NCI-H146 treated with DMSO at 0.1 percent for 48 hours (cell line): ENCODE data around the gene OSBPL1A.

Experiments used
- DNase-seq: peaks from one replicate; lab custom pipeline; 2025; ENCODE audit not compliant: unreplicated experiment; lab: John Stamatoyannopoulos, UW

The OSBPL1A gene

GRCh38 chr18:24270358-24270936, 127.2 kb downstream of the OSBPL1A start:
- no peak for DNase-seq

GRCh38 chr18:24268784-24269550, 128.7 kb downstream of the OSBPL1A start:
- no peak for DNase-seq

- no peak for DNase-seq
Observed at GRCh38 chr18:24267878-24268277, 129.7 kb downstream of the OSBPL1A start.

GRCh38 chr18:24266131-24266530, 131.5 kb downstream of the OSBPL1A start:
- DNase-seq, result no peak

GRCh38 chr18:24265502-24266064, 132.0 kb downstream of the OSBPL1A start:
- DNase-seq, result no peak

GRCh38 chr18:24263050-24263449, 134.6 kb downstream of the OSBPL1A start:
- no peak for DNase-seq

- DNase-seq, result no peak
Observed at GRCh38 chr18:24262087-24262486, 135.5 kb downstream of the OSBPL1A start.

GRCh38 chr18:24259869-24260641, 137.6 kb downstream of the OSBPL1A start:
- no peak for DNase-seq

- no peak for DNase-seq
Observed at GRCh38 chr18:24254071-24254470, 143.6 kb downstream of the OSBPL1A start.

GRCh38 chr18:24249716-24250115, 147.9 kb downstream of the OSBPL1A start:
- DNase-seq, result no peak

- DNase-seq, result no peak
Observed at GRCh38 chr18:24248359-24248758, 149.3 kb downstream of the OSBPL1A start.

GRCh38 chr18:24246143-24246542, 151.5 kb downstream of the OSBPL1A start:
- no peak for DNase-seq

- DNase-seq, result no peak
Observed at GRCh38 chr18:24244698-24245097, 152.9 kb downstream of the OSBPL1A start.

- DNase-seq, result no peak
Observed at GRCh38 chr18:24243677-24244076, 153.9 kb downstream of the OSBPL1A start.

GRCh38 chr18:24239341-24239740, 158.3 kb downstream of the OSBPL1A start:
- DNase-seq, result no peak

GRCh38 chr18:24238387-24238786, 159.2 kb downstream of the OSBPL1A start:
- no peak for DNase-seq

- no peak for DNase-seq
Observed at GRCh38 chr18:24234850-24235418, 162.7 kb downstream of the OSBPL1A start.

- DNase-seq, result no peak
Observed at GRCh38 chr18:24234330-24234729, 163.3 kb downstream of the OSBPL1A start.

GRCh38 chr18:24232800-24233199, 164.8 kb downstream of the OSBPL1A start:
- DNase-seq, result no peak

- no peak for DNase-seq
Observed at GRCh38 chr18:24231773-24232735, 165.6 kb downstream of the OSBPL1A start.
